GM12891 (cell line): ENCODE measurements around the gene VTI1A.

Experiments
- POLR2A ChIP-seq: IDR thresholded peaks from 2 replicates; pipeline ENCODE4 v1.6.1; 2011; ENCODE audit warnings: low read depth, low read length, control low read depth
- POLR2AphosphoS5 ChIP-seq: IDR thresholded peaks from 2 replicates; pipeline ENCODE4 v1.6.1; 2011; ENCODE audit warnings: low read depth, low read length, control low read depth
- POU2F2 ChIP-seq: IDR thresholded peaks from 2 replicates; pipeline ENCODE4 v1.6.1; 2011; ENCODE audit warnings: low read depth, mild to moderate bottlenecking, control low read depth, low read length, moderate library complexity
- SPI1 ChIP-seq: IDR thresholded peaks from 2 replicates; pipeline ENCODE4 v1.6.1; 2011; ENCODE audit warnings: low read depth, low read length, control low read depth
- TAF1 ChIP-seq: IDR thresholded peaks from 2 replicates; pipeline ENCODE4 v1.6.1; 2011; ENCODE audit warnings: low read depth, low read length, control low read depth

DNA sequence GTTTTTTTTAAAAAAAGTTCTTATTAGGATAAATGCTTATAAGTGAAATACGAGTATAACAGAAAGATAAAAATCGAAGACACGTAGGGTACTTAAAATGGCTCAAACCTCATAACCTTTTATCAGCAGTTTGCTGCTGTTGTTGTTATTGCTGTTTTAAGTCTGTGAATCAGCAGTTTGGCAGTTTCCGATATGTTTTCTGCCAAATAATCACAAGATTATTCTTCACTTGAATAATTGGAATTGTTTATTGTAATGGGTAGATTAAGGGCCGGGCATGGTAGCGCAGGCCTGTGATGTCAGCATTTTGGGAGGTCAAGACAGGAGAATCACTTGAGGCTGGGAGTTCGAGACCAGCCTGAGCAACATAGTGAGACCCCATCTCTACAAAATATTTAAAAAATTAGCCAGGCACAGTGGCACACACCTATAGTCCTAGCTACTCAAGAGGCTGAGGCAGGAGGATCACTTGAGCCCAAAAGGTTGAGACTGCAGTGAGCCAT is 177.6 kb downstream of the VTI1A start:
- TF ChIP-seq POLR2AphosphoS5 (no peak), SPI1 (no peak), POLR2A (no peak), TAF1 (no peak), POU2F2 (no peak)
